Gastroesophageal sphincter (tissue), 4 donors: ENCODE data around the gene ALPI. TPM values are rescaled to one million over a fixed set of nuclear protein-coding genes. Genes with fewer than 3 reads are reported as not detected.

Experiments used
- ATAC-seq: fragments of 150-250 bp; one replicate; pipeline ENCODE4 v1.9.1; 2016; ENCODE audit warnings: mild to moderate bottlenecking, moderate library complexity
- H3K27ac ChIP-seq, 4 donors: fragments of 200-600 bp; sonication (generic) in 3 of 4; 1 replicate in 3 of 4; 2 replicates in 1 of 4; pipeline ENCODE4 v1.5.1; 2016 to 2019
- H3K27me3 ChIP-seq: fragments of 200-600 bp; sonication (generic); one replicate; pipeline ENCODE4 v1.5.1; 2019
- H3K36me3 ChIP-seq, 2 donors: fragments of 200-600 bp; sonication (generic); one replicate each; pipeline ENCODE4 v1.5.1; 2019; ENCODE audit warnings: control low read depth in 1 of 2
- H3K4me1 ChIP-seq, 3 donors: fragments of 200-600 bp; sonication (generic); 1 replicate in 2 of 3; 2 replicates in 1 of 3; pipeline ENCODE4 v1.5.1; 2016 to 2019; ENCODE audit warnings: control low read depth in 2 of 3
- H3K4me3 ChIP-seq, 2 donors: fragments of 200-600 bp; sonication (generic); one replicate each; pipeline ENCODE4 v1.5.1; 2019; ENCODE audit warnings: mild to moderate bottlenecking in 1 of 2, moderate library complexity in 1 of 2
- H3K9me3 ChIP-seq, 3 donors: fragments of 200-600 bp; sonication (generic); one replicate each; pipeline ENCODE4 v1.5.1; 2017 to 2019; ENCODE audit warnings: control low read depth in 2 of 3
- EP300 ChIP-seq: sonication (generic); formaldehyde crosslinking; IDR thresholded peaks from one replicate; pipeline ENCODE4 v1.6.1; 2017; ENCODE audit warnings: antibody characterized with exemption, mild to moderate bottlenecking
- POLR2A ChIP-seq, 2 donors: fragments of 450-650 bp; IDR thresholded peaks; one replicate each; pipeline ENCODE4 v1.6.1; 2017; ENCODE audit warnings: antibody characterized with exemption in 2 of 2, mild to moderate bottlenecking in 2 of 2, moderate library complexity in 1 of 2
- POLR2AphosphoS5 ChIP-seq: sonication (generic); formaldehyde crosslinking; IDR thresholded peaks from one replicate; pipeline ENCODE4 v1.6.1; 2017; ENCODE audit warnings: antibody characterized with exemption
- WGBS, 2 donors: methylation state at CpG; one replicate each; pipeline ENCODE4 v1.1.5; 2018; ENCODE audit warnings: low coverage in 1 of 2; 5-methylcytosine and 5-hydroxymethylcytosine counted together
- total RNA-seq, 4 donors: library from RNA; depleted of rRNA; stranded (reverse); fragments of >200 nt; gene quantifications; one replicate each; pipeline ENCODE4 v1.1.0, GENCODE V29; 2016
- TF ChIP-seq, protein P1 (sequence below), 4 experiments: fragments of 200-600 bp in 2 of 4; fragments of 450-650 bp in 2 of 4; sonication (generic) in 1 of 4; IDR thresholded peaks; one replicate each; pipeline ENCODE4 v1.5.1; 2017 to 2019; ENCODE audit warnings: antibody characterized with exemption in 4 of 4, mild to moderate bottlenecking in 2 of 4, moderate library complexity in 2 of 4

ALPI gene
- total RNA-seq, 4 donors from 2014 or later: not detected

DNA sequence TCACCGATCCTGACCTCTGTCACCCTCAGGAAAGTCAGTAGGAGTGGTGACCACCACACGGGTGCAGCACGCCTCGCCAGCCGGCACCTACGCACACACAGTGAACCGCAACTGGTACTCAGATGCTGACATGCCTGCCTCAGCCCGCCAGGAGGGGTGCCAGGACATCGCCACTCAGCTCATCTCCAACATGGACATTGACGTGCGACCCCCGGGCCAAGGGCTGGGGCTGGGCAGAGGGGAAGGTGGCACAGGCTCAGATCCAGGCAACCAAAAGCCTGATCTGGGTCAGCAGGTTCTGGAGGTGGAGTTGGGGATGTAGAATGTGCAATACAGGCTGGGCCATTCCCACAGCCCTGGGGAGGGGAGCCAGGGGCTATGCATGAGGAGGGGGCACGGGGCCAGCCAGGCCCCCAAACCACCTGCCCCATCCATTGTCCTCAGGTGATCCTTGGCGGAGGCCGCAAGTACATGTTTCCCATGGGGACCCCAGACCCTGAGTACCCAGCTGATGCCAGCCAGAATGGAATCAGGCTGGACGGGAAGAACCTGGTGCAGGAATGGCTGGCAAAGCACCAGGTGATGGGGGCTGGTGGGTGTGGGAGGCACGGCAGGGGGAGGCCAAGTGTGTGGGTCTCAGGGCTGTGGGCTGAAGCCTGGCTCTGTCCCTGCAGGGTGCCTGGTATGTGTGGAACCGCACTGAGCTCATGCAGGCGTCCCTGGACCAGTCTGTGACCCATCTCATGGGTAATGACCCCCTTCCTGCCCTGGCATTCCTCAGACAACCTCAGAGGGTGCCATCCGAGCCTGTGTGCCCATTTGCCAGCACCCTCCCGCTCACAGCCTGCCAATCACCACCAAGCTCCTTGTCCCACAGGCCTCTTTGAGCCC lies 1.4 kb downstream of the ALPI start:
- no peak for ATAC-seq
- H3K4me1 ChIP-seq: no peaks in the 10 kb centered on the region
- H3K27ac ChIP-seq: no peak overlapping the region
- TF ChIP-seq POLR2A (IDR thresholded peaks at IDR 0.05) (no peak), POLR2AphosphoS5 (no peak), EP300 (no peak)
- TF ChIP-seq, protein P1, sequence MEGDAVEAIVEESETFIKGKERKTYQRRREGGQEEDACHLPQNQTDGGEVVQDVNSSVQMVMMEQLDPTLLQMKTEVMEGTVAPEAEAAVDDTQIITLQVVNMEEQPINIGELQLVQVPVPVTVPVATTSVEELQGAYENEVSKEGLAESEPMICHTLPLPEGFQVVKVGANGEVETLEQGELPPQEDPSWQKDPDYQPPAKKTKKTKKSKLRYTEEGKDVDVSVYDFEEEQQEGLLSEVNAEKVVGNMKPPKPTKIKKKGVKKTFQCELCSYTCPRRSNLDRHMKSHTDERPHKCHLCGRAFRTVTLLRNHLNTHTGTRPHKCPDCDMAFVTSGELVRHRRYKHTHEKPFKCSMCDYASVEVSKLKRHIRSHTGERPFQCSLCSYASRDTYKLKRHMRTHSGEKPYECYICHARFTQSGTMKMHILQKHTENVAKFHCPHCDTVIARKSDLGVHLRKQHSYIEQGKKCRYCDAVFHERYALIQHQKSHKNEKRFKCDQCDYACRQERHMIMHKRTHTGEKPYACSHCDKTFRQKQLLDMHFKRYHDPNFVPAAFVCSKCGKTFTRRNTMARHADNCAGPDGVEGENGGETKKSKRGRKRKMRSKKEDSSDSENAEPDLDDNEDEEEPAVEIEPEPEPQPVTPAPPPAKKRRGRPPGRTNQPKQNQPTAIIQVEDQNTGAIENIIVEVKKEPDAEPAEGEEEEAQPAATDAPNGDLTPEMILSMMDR (IDR thresholded peaks at IDR 0.05): no peak
- no peaks in the 10 kb centered on the region for H3K9me3 ChIP-seq
- 77 to 89% methylated on average over 4 to 9 of the region's 21 CpGs for WGBS, 2 donors
- H3K27me3 ChIP-seq: peaks cover 52% of the 10 kb centered on the region
- H3K4me3 ChIP-seq: no peak overlapping the region
- H3K36me3 ChIP-seq: no peaks in the 10 kb centered on the region

DNA sequence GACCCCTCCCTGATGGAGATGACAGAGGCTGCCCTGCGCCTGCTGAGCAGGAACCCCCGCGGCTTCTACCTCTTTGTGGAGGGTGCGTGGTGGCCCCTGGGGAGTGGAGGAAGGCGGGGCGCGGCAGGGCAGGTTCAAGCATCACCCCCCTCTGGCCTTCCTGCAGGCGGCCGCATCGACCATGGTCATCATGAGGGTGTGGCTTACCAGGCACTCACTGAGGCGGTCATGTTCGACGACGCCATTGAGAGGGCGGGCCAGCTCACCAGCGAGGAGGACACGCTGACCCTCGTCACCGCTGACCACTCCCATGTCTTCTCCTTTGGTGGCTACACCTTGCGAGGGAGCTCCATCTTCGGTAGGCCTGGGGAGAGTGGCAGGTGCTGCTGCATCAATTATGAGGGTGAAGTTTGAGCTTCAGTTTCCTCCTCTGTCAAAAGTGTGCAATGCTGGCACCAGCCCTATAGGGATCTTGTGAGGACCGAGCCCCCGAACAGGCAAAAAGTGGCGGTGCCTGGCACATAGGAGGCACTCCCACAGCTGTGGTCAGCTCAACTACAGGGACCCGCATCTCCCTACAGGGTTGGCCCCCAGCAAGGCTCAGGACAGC lies 2.2 kb downstream of the ALPI start:
- TF ChIP-seq EP300: no peak
- TF ChIP-seq, protein P1 (IDR thresholded peaks at IDR 0.05): no peak
- TF ChIP-seq POLR2AphosphoS5: no peak
- TF ChIP-seq POLR2A (IDR thresholded peaks at IDR 0.05): no peak
- peaks cover 52% of the 10 kb centered on the region for H3K27me3 ChIP-seq
- 100% methylated on average over 1 of the region's 25 CpGs; no CpG with 5 or more reads in 1 of the 2 donors for WGBS, 2 donors
- no peaks in the 10 kb centered on the region for H3K9me3 ChIP-seq
- H3K27ac ChIP-seq: no peak overlapping the region
- no peak for ATAC-seq
- H3K4me1 ChIP-seq: no peaks in the 10 kb centered on the region
- H3K4me3 ChIP-seq: no peak overlapping the region
- H3K36me3 ChIP-seq: no peaks in the 10 kb centered on the region

DNA sequence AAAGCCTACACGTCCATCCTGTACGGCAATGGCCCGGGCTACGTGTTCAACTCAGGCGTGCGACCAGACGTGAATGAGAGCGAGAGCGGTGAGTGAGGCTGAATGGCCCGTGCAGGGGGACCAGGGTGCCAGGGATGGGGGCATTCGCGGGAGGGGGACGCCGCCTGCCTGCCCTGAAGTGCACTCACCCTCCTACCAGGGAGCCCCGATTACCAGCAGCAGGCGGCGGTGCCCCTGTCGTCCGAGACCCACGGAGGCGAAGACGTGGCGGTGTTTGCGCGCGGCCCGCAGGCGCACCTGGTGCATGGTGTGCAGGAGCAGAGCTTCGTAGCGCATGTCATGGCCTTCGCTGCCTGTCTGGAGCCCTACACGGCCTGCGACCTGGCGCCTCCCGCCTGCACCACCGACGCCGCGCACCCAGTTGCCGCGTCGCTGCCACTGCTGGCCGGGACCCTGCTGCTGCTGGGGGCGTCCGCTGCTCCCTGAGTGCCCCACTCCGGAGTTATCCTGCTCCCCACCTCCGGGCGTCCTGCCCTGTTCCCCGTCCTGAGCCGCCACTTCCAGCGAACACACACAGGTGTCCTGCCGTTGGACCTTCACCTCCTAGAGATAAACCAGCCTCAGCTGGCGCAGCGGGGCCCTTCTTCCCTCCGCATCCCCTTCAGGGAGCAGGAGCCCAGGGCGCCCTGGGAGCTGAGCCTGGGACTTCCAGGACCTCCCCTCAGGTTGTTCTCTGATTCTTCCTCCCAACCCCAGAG lies 2.9 kb downstream of the ALPI start:
- TF ChIP-seq, protein P1 (IDR thresholded peaks at IDR 0.05): no peak
- no peak for TF ChIP-seq POLR2AphosphoS5
- no peak for TF ChIP-seq POLR2A (IDR thresholded peaks at IDR 0.05)
- no peak for TF ChIP-seq EP300
- no peaks in the 10 kb centered on the region for H3K36me3 ChIP-seq
- WGBS, 2 donors: no CpG with 5 or more reads among the region's 56 CpGs
- H3K4me1 ChIP-seq: no peaks in the 10 kb centered on the region
- no peak overlapping the region for H3K27ac ChIP-seq
- ATAC-seq: no peak
- H3K4me3 ChIP-seq: no peak overlapping the region
- no peaks in the 10 kb centered on the region for H3K9me3 ChIP-seq
- H3K27me3 ChIP-seq: peaks cover 52% of the 10 kb centered on the region

DNA sequence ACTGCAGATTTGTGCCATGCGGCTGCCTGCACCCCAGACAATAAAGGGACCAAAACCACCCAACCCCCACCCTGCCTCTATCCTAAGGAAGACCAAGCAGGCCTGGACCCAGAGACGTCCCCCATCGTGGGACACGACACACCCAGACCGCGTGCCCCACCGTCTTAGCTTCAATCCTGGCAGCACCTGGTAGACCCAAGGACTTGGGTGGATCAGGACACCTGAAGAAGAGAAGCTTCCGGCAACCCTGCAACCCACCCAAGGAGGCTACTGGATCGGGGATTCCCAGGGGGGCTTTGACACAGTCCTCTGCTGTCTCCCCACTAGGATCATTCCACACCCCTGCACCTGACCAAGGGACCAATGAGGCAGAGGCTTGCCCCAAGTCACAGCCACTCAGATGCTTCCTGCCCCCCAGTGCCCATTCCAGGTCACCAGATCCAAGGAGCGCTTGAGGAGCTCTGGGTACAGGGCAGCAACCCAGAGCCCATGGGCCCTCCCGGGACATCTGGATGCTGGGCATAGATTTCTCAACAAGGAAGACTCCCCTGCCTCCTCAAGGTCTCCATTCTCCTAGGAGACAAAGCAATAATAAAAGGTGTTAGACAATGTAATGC lies 3.6 kb downstream of the ALPI start:
- no CpG with 5 or more reads among the region's 11 CpGs for WGBS, 2 donors
- TF ChIP-seq POLR2A (IDR thresholded peaks at IDR 0.05): no peak
- Histone ChIP-seq H3K27me3 (peaks cover 56% of the 10 kb centered on the region), H3K9me3 (no peaks in the 10 kb centered on the region), H3K36me3 (no peaks in the 10 kb centered on the region), H3K4me1 (no peaks in the 10 kb centered on the region), H3K4me3 (no peak overlapping the region), H3K27ac (no peak overlapping the region)
- ATAC-seq: no peak

DNA sequence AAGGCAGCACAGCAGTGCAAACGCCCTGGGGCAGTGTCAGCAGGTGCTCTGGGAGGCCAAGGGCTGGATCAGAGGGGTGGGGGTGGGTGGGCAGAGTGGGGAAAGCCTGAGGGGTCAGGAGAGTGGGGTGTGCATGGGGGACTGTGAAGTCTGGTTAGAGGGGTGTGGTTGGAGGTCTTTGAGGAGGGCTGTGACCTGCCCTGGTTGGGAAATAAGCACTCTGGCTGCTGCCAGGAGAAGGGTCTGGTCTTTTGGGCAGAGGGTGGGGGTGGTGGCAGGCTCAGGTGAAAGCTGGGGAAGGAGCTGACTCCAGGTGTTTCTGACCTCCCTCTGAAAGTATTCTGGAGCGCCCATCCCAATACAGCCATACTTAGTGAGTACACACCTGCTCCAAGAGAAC lies 4.2 kb downstream of the ALPI start:
- H3K36me3 ChIP-seq: no peaks in the 10 kb centered on the region
- WGBS, 2 donors: 56 to 60% methylated on average over 1 to 2 of the region's 2 CpGs
- no peaks in the 10 kb centered on the region for H3K9me3 ChIP-seq
- ATAC-seq: no peak
- no peaks in the 10 kb centered on the region for H3K4me1 ChIP-seq
- TF ChIP-seq POLR2AphosphoS5: no peak
- no peak overlapping the region for H3K4me3 ChIP-seq
- H3K27ac ChIP-seq: no peak overlapping the region
- H3K27me3 ChIP-seq: peaks cover 60% of the 10 kb centered on the region
